ENCODE data around the gene ADD1.

DNA sequence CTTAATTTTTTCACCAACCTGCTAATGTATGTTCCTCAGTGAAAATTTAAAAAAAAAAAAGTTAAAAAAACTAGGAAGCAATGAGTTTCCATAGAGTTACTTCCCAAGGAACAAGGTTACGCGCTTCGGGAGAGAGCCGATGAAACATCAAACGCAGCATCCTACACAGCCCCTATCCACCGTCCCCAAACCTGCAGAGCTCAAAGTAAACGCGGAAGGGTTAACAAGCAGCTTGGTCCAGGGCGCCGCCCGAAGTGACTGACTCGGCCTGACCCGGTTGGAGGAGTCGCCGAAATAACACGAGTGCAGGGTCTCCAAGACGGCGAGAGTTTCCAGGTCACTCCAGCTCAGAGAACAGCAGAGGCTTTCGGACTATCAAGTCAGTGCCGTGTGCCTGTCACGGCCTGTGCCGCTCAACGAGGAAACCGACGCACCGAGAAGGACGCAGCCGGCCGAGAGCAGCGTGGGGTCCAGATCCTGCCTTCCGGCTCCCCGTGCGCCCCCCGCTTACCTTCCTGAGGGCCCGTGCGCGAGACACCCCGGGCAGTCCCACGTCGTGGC, 119.0 kb downstream of the ADD1 start:
- TF ChIP-seq CTCF (conservative IDR thresholded peaks at IDR 0.05 in 1 of 2, IDR thresholded peaks at IDR 0.05 in 1 of 2; ENCODE audit: extremely low read depth in 1 of 2, insufficient read depth in 1 of 2, low read depth in 1 of 2, low read length in 2 of 2) (no peak), EZH2 (IDR thresholded peaks at IDR 0.05; ENCODE audit: borderline replicate concordance, low read length) (no peak)

Data from mammary epithelial cell (primary cell).